ENCODE measurements around the gene DBT. TPM values are rescaled to one million over a fixed set of nuclear protein-coding genes. Genes with fewer than 3 reads are reported as not detected.

The DBT gene
- total and polyA plus RNA-seq, 10 of the 15 experiments (the other 5 are each of a cell fraction or from before 2014, with no cell fraction given), result 2.1 to 15.9 (median 6.9) TPM

GRCh38 chr1:100249537-100250257 lies at the start of gene DBT (continued):
- TF ChIP-seq FOXM1 (IDR thresholded peaks at IDR 0.05; ENCODE audit: low read depth, low read length) (no peak), SRF (IDR thresholded peaks at IDR 0.05; ENCODE audit: low read depth in 2 of 2, low read length in 2 of 2) (0 out of 4 replicates have a peak, but pooled peaks of 1 of the 2 experiments have one; percentile 38), TCF7 (IDR thresholded peaks at IDR 0.05; ENCODE audit: borderline replicate concordance) (no peak), MTA2 (IDR thresholded peaks at IDR 0.05; ENCODE audit: low read depth) (no peak), MXI1 (IDR thresholded peaks at IDR 0.05; ENCODE audit: low read depth, low read length) (peak; percentile 76), E4F1 (IDR thresholded peaks at IDR 0.05; ENCODE audit: borderline replicate concordance, partially characterized antibody) (peak; percentile 84), ATF3 (IDR thresholded peaks at IDR 0.05; ENCODE audit: borderline replicate concordance, extremely low read depth, low read depth, low read length) (no peak), RUNX3 (IDR thresholded peaks at IDR 0.05; ENCODE audit: low read length) (peak; percentile 65), RELB (IDR thresholded peaks at IDR 0.05; ENCODE audit: low read depth) (peak; percentile 98), SPI1 (IDR thresholded peaks at IDR 0.05; ENCODE audit: borderline replicate concordance, insufficient read depth, low read depth, low read length) (no peak), HDAC2 (IDR thresholded peaks at IDR 0.05) (no peak), ZBTB11 (CRISPR knock-in tag; IDR thresholded peaks at IDR 0.05) (no peak), POLR2AphosphoS2 (IDR thresholded peaks at IDR 0.05; ENCODE audit: low read depth, low read length) (peak; percentile 96), MLLT1 (IDR thresholded peaks at IDR 0.05) (peak; percentile 72), MYB (IDR thresholded peaks at IDR 0.05; ENCODE audit: borderline replicate concordance, low read depth, low read length) (no peak), BACH1 (IDR thresholded peaks at IDR 0.05; ENCODE audit: borderline replicate concordance) (peak; percentile 48; the same call in 1 of the 2 replicates), MEF2A (IDR thresholded peaks at IDR 0.05; ENCODE audit: insufficient read depth, low read depth, low read length) (0 out of 2 replicates have a peak, but pooled peaks have one; percentile 18), SMARCA5 (IDR thresholded peaks at IDR 0.05) (no peak), POLR2A (IDR thresholded peaks at IDR 0.05; ENCODE audit: low read depth, low read length) (peak; percentile 99), PAX8 (IDR thresholded peaks at IDR 0.05) (no peak), ETV6 (conservative IDR thresholded peaks at IDR 0.05 in 1 of 2, IDR thresholded peaks at IDR 0.05 in 1 of 2; ENCODE audit: borderline replicate concordance in 1 of 2, low read depth in 1 of 2) (no peak)
